Limb (tissue), 2 donors: ENCODE results near the gene PTGER2.

ENCODE experiments used
- DNase-seq, 2 donors: peaks; one replicate each; pipeline ENCODE4 v3.0.0-alpha.2; 2016; ENCODE audit errors: extremely low spot score in 2 of 2

The PTGER2 gene

DNA sequence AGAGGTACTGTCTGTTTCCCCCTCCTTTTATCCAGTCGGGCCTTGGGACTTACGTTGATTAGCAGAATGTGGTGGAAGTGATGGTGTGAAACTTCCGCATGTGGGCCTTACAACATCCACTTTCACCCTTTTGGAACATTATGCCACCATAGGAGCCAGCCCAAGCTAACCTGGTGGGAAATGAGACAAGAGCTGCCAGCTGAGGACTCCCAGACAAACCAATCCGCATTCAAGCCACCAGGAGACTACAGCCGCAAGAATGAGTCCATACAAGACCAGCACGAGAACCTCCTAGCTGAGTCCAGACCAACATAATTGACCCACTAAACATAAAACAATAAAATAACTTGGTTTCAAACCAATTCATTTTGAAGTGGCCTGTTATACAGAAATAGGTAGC is 9.1 kb upstream of the PTGER2 start:
- DNase-seq = no peak

DNA sequence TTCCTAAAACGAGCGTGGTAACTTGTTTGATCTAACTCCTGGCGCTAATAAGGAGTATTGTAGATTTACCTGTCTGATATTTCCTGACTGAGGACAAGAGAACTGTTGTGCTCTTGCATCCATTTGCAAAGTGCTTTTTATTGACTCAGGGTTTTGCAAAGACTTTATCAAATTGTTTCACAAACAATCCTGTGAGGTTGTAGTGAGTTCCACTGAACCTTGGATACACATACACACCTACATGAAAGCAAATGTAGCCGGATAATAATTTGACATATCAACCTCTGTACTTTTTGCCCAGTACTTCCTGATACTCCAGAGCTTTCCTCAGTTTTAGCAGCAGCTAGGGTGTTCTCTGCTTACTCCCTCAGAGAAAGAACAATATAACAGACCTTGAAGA is 6.7 kb upstream of the PTGER2 start:
- no peak for DNase-seq

DNA sequence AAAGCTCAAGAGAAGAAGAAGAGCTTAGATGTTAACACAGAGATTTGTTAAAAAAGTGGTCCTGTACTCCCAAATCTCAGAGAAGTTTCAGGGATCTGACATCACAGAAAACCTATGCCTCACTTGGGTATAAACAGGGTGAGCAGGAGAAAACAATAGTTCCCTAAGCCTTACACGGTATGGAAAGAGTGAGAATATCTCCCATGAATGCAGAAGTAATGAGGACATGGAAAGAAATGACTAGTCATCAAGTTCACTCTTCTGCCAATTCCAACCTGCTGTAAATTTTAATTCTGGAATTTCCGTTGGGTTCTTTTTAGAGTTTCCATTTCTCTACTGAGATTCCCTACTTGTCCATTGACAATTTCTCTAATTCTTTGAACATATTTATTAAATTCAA is 6.2 kb upstream of the PTGER2 start:
- DNase-seq = no peak

DNA sequence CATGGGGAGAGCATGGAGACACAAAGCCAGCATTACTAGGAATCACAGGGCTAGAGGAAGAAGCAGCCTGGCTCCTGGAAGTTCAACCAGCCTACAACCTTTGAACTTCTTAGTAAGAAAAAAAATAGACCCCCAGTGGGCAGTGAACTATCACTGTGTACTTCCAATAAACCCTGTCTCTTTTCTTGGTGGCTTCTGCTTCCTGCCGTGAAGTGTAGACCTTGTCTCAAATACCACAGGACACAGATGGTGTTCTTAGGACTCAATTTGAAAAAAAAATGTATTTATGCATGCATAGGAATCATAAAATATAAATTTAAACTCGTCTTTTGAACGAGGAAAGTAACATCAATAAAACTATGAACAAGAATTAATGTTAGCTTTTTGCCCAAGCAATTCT is 3.6 kb upstream of the PTGER2 start:
- DNase-seq = no peak

DNA sequence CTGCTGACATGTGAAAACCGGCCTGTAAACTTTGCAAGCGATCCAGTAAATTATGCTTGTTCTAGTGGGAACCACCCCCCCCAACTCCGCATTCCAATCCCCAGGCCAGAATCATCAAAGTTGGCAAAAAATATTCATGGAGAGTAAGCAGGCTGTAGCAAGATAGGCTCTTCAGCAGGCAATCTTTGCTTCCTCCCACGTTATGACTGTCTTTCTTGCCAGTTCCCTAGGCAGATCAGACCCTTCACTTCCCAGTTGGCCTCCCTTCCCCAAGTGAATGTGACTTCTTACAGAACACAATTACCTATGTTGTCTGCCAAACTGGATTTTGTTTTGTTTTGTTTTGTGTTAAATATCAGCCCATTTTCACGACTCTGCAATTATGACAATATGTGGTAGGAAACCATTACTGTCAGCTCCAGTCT is 1.2 kb upstream of the PTGER2 start:
- DNase-seq = no peak

DNA sequence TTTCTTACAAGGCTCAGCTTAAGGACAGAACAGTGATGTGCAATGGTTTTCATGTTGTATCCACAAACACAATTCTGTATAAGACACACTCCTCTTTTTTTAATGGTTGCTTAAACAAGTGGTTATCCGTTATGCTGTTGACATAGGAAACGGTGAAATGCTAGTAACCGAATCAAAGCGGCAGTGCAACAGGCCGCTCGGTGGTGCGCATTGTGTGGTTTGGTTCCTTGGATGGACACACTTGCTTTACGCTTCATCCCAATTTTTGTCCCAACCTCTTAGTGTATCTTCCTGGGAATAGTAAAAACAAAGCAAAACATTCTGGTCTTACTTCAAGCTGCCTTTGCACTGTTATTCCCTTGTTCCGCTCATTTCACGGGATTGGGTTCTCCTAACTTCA is 650 bp upstream of the PTGER2 start:
- DNase-seq = no peak

DNA sequence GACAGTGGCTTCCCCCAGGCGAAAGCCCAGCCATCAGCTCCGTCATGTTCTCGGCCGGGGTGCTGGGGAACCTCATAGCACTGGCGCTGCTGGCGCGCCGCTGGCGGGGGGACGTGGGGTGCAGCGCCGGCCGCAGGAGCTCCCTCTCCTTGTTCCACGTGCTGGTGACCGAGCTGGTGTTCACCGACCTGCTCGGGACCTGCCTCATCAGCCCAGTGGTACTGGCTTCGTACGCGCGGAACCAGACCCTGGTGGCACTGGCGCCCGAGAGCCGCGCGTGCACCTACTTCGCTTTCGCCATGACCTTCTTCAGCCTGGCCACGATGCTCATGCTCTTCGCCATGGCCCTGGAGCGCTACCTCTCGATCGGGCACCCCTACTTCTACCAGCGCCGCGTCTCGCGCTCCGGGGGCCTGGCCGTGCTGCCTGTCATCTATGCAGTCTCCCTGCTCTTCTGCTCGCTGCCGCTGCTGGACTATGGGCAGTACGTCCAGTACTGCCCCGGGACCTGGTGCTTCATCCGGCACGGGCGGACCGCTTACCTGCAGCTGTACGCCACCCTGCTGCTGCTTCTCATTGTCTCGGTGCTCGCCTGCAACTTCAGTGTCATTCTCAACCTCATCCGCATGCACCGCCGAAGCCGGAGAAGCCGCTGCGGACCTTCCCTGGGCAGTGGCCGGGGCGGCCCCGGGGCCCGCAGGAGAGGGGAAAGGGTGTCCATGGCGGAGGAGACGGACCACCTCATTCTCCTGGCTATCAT is 663 bp downstream of the PTGER2 start:
- DNase-seq = peak in 1 of 2 donors; percentile 57

DNA sequence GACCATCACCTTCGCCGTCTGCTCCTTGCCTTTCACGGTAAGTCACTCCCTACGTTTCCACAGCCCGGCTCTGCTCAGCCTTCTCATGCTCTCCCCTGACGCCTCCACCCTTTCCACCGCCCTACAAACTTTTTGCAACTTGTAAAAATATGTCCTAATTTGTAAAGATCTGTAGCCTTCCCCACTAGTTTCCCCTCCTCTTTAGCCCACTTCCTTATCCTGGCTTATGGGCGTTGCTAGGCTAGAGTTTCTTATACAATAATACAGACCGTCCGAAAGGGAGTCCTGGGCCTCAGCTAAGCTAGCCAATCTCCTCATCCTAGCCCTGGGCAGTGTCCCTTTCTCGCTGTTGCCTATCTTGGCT is 1.2 kb downstream of the PTGER2 start:
- no peak for DNase-seq

DNA sequence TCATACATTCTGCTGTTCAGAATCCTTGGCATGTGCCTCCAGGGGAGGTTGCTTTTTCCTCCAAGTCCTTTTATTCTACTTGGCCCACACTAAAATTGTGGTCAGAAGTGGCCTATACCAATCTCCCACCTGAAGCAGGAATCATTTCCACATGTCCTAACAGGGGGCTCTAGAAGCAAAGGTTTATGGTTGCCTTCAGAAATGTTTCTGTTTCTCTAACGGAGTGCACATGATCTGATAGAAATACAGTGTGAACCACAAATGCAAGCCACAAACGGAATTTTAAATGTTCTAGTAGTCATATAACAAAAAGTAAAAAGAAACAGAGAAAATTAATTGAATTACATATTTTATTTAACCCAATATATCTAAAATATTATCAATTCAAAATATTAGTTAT is 4.0 kb downstream of the PTGER2 start:
- DNase-seq = no peak

DNA sequence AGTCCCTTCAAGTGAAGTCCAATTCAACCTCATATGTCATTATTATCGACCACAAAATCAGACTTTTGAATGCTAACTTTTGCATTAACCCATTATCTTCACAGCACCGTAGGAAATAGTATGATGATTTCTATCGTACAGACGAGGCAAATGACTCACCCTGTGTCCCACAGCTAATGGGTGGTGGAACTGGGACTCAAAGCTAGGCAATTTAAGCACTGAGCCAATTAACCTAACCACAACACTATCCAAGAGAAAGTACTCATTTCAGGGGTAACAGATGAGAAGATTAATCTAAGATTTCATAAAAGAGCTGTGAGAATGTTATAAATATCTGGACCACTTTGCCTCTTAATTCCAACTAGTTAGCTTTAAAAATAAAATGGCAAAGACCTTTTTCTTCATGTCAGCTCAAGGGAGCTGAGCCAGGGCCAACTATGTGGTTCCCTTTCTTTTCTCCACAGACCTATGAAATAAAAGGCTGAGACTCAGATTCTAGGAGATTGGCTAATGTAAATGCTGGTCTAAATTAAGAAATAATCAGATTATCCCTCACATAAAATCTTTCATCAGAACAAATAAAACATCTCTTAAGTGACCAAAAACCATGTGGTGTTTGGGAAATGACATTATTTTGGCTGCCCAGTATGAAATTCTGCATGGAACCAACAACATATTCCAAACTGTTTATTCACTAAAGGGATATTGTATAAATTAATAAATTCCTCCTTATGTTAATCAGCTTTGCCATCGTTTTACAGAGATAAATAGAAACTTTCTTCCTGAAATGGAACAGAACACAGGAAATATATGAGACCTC is 4.9 kb downstream of the PTGER2 start:
- no peak for DNase-seq

DNA sequence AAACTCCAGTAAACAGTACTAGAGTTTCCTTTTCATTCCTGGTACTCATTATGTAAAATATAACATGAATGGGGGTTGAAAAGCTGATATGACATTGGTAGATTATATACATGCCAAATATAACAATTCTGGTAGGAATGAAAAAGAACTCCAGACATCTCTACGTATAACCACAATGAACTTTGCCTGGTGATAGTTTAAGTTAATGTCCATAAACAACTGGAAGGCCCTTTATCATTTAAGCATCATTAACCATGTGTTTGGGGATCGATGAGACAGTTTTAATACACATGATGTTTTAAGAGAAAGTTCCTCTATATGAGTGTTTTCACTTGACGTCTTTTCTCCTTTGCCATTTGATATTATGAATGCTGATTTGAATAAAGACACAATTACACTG is 5.8 kb downstream of the PTGER2 start:
- no peak for DNase-seq

DNA sequence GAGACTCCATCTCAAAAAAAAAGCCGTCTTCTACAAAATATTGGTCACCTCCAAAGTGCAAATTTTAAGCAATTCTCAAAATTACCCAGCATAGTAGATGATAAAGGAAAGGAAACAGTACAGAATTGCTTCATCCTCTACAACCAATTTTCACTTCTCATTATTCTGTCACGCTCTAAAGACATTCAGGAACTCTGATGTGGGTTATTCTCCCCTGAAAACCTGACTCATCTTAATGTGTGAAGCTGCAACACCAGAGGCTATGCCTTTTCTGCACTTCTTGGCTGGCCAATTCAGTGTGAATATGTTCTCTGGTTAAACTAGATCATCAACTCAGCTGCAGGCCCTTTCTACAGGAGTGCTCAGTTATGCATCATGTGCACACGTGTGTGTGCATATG is 11.0 kb downstream of the PTGER2 start:
- no peak for DNase-seq

DNA sequence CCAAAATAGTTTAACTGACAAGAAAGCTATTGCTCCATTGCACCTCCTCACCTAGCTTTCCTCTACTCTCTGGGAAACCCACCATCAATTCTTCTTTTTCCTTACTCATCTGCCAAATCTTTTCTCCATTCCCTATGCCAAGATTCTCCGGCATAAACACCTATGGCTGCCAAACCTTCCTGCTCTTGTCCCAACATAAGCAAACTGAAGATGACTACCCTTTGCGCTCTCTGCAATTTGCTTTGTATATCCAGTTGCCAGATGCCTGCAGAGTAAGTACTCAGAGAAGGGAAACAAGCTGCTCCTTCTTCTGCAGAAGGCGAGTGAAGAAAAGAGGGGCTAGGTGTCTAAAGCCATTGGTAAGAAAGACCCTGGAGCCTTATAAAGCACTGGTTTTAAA is 11.5 kb downstream of the PTGER2 start:
- no peak for DNase-seq

DNA sequence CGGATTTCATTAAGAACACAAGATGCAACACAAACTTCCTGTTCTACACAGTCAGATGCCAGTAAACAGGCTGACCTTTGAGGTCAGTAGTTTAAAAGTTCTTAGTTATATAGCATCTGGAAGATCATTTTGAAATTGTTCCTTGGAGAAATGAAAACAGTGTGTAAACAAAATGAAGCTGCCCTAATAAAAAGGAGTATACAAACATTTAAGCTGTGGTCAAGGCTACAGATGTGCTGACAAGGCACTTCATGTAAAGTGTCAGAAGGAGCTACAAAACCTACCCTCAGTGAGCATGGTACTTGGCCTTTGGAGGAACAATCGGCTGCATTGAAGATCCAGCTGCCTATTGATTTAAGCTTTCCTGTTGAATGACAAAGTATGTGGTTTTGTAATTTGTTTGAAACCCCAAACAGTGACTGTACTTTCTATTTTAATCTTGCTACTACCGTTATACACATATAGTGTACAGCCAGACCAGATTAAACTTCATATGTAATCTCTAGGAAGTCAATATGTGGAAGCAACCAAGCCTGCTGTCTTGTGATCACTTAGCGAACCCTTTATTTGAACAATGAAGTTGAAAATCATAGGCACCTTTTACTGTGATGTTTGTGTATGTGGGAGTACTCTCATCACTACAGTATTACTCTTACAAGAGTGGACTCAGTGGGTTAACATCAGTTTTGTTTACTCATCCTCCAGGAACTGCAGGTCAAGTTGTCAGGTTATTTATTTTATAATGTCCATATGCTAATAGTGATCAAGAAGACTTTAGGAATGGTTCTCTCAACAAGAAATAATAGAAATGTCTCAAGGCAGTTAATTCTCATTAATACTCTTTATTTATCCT is 13.5 kb downstream of the PTGER2 start:
- DNase-seq = no peak

DNA sequence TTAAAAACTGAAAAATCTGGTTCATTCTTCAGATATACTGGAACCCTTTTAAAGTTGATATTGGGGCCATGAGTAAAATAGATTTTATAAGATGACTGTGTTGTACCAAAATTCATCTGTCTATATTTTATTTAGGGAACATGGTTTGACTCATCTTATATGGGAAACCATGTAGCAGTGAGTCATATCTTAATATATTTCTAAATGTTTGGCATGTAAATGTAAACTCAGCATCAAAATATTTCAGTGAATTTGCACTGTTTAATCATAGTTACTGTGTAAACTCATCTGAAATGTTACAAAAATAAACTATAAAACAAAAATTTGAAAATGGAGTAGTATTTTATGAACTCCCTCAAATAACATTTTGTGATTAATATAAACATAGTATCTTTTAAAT is 14.2 kb downstream of the PTGER2 start:
- DNase-seq = no peak

DNA sequence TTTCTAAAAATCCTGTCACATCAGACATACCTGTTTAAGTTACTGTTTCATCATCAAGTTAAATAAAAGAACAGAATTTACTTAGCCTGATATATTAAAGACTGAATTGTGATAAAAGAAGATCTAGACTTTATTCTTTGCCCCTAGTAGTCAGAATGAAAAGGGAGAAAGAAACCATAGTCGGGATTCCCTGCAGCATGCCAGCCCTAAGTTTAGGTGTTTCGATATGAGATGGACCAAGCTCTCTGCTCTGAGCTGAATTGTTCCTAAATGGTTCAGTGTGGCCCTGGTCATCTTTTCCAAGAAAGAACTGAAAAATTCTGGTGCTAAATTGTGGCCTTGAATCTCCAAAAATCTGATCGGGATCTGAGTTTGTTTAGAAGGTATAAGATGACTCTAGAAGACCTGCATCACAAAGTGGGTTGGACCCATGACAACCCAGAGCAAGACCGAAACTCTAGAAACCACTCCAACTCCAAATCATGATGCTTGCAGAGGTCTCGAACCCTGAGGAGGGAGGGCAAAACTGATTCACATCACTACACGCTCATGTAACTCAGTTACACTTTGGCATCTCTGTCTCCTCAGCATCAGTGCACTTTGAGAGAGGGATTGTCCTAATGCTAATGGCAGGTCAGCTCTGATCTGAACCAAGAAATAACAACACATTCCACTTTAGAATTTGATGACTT is 15.7 kb downstream of the PTGER2 start:
- DNase-seq = no peak

DNA sequence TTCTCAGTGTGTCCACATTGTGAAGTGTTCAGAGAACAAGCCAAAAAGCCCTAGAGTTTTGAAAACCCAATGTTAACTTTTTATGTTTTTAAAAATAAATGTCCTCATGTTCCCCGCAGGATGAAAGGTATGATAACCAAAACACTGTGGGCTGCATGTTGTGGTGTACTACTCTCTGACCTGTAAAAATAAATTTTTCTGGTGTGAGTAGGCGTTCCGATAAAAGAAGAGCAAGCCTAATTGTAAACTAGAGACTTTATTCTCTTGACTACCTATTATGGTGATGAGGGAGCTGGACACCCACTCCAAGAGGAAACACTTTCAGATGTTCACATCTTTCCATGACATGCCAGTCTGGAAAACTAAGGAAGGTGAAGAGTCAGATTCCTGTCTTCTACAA is 18.2 kb downstream of the PTGER2 start:
- no peak for DNase-seq

DNA sequence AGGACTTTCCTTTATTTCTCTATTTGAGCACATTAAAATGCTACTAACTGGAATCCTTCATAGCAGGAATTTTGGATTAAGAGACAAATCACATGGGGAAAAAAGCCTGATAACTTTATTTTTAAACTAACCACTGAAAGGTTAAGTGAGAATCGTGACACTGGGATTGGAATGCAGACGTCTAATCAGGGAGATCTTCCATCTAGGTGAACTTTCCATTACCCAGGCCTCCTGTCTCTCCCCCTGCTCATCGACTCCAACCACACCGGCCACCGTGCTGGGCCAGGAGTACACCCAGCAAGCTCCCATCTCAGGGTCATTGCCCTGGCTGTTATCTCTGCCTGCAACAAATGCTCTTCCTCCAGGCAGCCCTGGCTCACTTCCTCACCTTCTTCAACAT is 19.0 kb downstream of the PTGER2 start:
- no peak for DNase-seq

DNA sequence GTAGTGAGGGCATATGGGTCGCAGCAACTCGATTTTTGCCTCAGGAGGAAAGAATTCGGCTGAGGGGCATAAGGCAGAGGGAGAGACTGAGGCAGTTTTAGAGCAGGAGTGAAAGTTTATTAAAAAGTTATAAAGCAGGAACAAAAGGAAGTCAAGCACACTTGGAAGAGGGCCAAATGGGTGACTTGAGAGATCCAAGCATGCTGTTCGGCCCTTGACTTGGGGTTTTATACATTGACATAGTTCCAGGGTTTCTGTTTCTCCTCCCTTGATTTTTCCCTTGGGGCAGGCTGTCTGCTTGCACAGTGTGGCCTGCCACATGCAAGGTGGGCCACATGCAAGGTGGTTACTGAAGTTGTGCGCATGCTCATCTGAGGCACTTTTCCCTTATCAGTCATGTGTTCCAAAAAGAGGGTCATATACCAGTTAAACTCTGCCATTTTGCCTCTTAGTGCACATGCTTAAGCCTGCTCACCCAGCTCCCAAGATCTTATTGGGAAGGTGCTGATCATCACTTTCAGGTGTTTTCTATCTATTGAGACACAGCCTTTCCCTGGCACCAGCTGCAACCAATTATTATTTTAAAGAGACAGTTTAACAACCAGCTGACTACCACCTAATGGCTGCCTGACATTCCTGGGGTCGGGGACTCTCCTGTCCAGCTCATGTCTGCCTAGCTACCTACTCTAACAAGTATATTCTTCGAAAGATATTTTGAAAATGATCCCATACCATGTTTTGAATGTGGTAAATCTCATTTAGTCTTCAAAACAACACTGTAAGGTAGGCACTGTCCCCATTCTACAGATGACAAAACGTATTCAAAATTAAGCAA is 19.9 kb downstream of the PTGER2 start:
- DNase-seq = no peak

DNA sequence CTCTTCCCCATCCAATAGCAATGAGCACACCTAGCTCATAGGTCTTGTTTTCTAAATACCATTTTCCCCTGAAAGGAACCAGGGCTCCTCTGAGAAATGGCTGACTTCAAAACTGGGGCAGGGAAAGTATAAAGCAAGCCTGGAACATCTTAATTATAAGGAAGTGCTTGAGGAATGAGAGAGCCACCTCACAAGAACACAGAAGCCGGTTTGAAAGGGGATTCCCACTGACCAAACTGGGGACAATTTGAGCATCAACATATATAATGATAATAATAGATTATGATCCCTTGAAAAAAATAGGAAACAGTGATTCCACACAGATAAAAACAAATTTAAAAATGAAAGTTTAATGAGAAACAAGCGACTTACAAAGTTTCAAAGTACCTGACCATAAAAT is 22.1 kb downstream of the PTGER2 start:
- no peak for DNase-seq
